GM19035 (cell line): ENCODE data around the gene RIC3.

Experiments used
- ATAC-seq: cut with Tn5 transposase; IDR thresholded peaks from one replicate; pipeline ENCODE4 v1.9.1; 2021; ENCODE audit not compliant: unreplicated experiment

Gene RIC3

GRCh38 chr11:8105666-8106065 is 63.2 kb downstream of the RIC3 start:
- no peak for ATAC-seq

GRCh38 chr11:8105133-8105532 is 63.7 kb downstream of the RIC3 start:
- ATAC-seq = no peak

- no peak for ATAC-seq
Observed at GRCh38 chr11:8103909-8104308, 64.9 kb downstream of the RIC3 start.

- ATAC-seq = no peak
Observed at GRCh38 chr11:8102965-8103364, 65.9 kb downstream of the RIC3 start.

GRCh38 chr11:8102296-8102915 is 66.4 kb downstream of the RIC3 start:
- ATAC-seq = no peak

GRCh38 chr11:8101421-8101820 is 67.4 kb downstream of the RIC3 start:
- no peak for ATAC-seq

- no peak for ATAC-seq
Observed at GRCh38 chr11:8100605-8101004, 68.2 kb downstream of the RIC3 start.

- no peak for ATAC-seq
Observed at GRCh38 chr11:8100158-8100557, 68.7 kb downstream of the RIC3 start.

- ATAC-seq = peak; percentile 73
Observed at GRCh38 chr11:8099291-8099899, 69.4 kb downstream of the RIC3 start.

GRCh38 chr11:8098879-8099278 is 69.9 kb downstream of the RIC3 start:
- no peak for ATAC-seq

GRCh38 chr11:8098361-8098760 is 70.5 kb downstream of the RIC3 start:
- ATAC-seq = no peak

GRCh38 chr11:8097926-8098325 is 70.9 kb downstream of the RIC3 start:
- no peak for ATAC-seq

GRCh38 chr11:8097468-8097867 is 71.4 kb downstream of the RIC3 start:
- no peak for ATAC-seq

- no peak for ATAC-seq
Observed at GRCh38 chr11:8097062-8097461, 71.8 kb downstream of the RIC3 start.

- ATAC-seq = no peak
Observed at GRCh38 chr11:8096575-8096974, 72.2 kb downstream of the RIC3 start.

- no peak for ATAC-seq
Observed at GRCh38 chr11:8095806-8096522, 72.9 kb downstream of the RIC3 start.

GRCh38 chr11:8095371-8095770 is 73.5 kb downstream of the RIC3 start:
- no peak for ATAC-seq

GRCh38 chr11:8094656-8095055 is 74.2 kb downstream of the RIC3 start:
- ATAC-seq = no peak

- ATAC-seq = no peak
Observed at GRCh38 chr11:8093931-8094575, 74.8 kb downstream of the RIC3 start.

- ATAC-seq = peak; percentile 66
Observed at GRCh38 chr11:8092587-8093424, 76.0 kb downstream of the RIC3 start.

GRCh38 chr11:8091721-8092120 is 77.1 kb downstream of the RIC3 start:
- no peak for ATAC-seq
